Lower lobe of right lung (tissue), 2 donors: ENCODE results near the gene MREG. TPM values are rescaled to one million over a fixed set of nuclear protein-coding genes. Genes with fewer than 3 reads are reported as not detected.

Experiments used
- ATAC-seq, 2 donors: fragments of 200-7000 bp; cut with Tn5 transposase; one replicate each; pipeline ENCODE4 v1.9.1; 2020 to 2022; ENCODE audit warnings: mild to moderate bottlenecking in 2 of 2, moderate library complexity in 2 of 2
- DNase-seq: peaks from one replicate; pipeline ENCODE4 v3.0.0-alpha.2; 2020
- H3K27ac ChIP-seq: fragments of 200-600 bp; one replicate; pipeline ENCODE4 v1.8.0; 2022
- H3K27me3 ChIP-seq: fragments of 200-600 bp; one replicate; pipeline ENCODE4 v1.8.0; 2022; ENCODE audit warnings: low read depth
- H3K36me3 ChIP-seq: fragments of 200-600 bp; one replicate; pipeline ENCODE4 v1.8.0; 2022; ENCODE audit warnings: mild to moderate bottlenecking
- H3K4me1 ChIP-seq: fragments of 200-600 bp; one replicate; pipeline ENCODE4 v1.8.0; 2022
- H3K4me3 ChIP-seq: fragments of 200-600 bp; one replicate; pipeline ENCODE4 v1.8.0; 2022; ENCODE audit warnings: mild to moderate bottlenecking
- H3K9me3 ChIP-seq: fragments of 200-600 bp; one replicate; pipeline ENCODE4 v1.8.0; 2022
- CTCF ChIP-seq: fragments of 200-600 bp; IDR thresholded peaks from one replicate; pipeline ENCODE4 v1.8.0; 2022; ENCODE audit warnings: antibody characterized with exemption, mild to moderate bottlenecking
- intact Hi-C: fragments of 100-400 bp; cut with DNase I; formaldehyde crosslinking; loops from one replicate; pipeline ENCODE4 v1.11.0; 2022
- total RNA-seq: library from RNA; stranded (reverse); fragmentation: NEBNext Ultra II Directional; extraction: Animal tissue kit (Norgen Biotek cat#: 25700); gene quantifications from one replicate; pipeline ENCODE4 v1.2.1, GENCODE V29; 2021
- donor health status: DM: no; HTN: yes; CAD: no; lungs with severe emphysema.

The MREG gene
- total RNA-seq, 1 donor from 2014 or later, result 12.7 TPM

DNA sequence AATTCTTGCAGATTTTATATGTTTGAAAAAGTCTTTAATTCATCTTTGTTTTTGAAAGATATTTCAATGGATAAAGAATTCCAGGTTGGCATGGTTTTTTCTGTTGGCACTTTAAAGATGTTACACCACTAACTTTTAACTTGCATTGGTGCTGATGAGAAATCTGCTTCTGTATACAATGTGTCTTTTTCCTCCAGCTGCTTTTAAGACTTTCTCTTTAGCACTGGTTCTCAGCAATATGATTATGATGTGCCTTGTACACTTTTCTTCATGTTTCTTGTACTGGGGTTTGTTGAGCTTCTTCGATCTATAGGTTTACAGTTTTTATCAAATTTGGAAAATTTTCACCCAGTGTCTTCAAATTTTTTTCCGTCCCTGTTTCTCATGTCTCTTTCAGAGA, 39.1 kb upstream of the MREG start:
- DNase-seq (no peak), ATAC-seq (no peak)
- H3K4me3 ChIP-seq, result no peak overlapping the region
- intact Hi-C loops, result no loop called here
- H3K9me3 ChIP-seq, result no peaks in the 10 kb centered on the region
- H3K27ac ChIP-seq, result no peak overlapping the region
- H3K36me3 ChIP-seq, result peaks cover 14% of the 10 kb centered on the region
- TF ChIP-seq CTCF, result no peak
- no peaks in the 10 kb centered on the region for H3K27me3 ChIP-seq
- no peaks in the 10 kb centered on the region for H3K4me1 ChIP-seq

GRCh38 chr2:216051350-216051749, 38.0 kb upstream of the MREG start:
- peaks cover 24% of the 10 kb centered on the region for H3K36me3 ChIP-seq
- H3K4me1 ChIP-seq, result no peaks in the 10 kb centered on the region
- no peak overlapping the region for H3K27ac ChIP-seq
- H3K27me3 ChIP-seq, result no peaks in the 10 kb centered on the region
- H3K9me3 ChIP-seq, result no peaks in the 10 kb centered on the region
- no peak for DNase-seq
- intact Hi-C loops, result no loop called here
- no peak overlapping the region for H3K4me3 ChIP-seq
- no peak for TF ChIP-seq CTCF
- ATAC-seq, result no peak

DNA sequence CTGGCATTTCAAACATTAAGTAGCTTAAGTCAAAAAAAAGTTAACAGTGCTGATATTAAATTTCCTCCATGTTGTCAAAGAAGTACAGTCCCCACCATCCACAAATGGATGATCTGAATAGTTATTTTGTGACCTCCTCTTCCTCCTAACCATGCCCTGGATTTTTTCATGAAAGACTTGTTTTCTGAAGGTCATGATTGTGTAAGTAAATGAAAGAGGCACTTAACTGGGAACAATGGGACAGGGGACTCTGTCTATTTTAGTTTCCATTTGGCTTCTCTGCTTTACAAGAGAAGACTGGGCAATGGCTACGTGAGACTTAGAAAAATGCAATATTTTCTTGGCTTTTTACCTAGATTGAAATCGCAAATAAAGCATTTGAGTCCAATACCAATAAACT, 36.1 kb upstream of the MREG start:
- Histone ChIP-seq H3K9me3 (no peaks in the 10 kb centered on the region), H3K4me3 (no peak overlapping the region), H3K27me3 (no peaks in the 10 kb centered on the region), H3K4me1 (no peaks in the 10 kb centered on the region), H3K27ac (no peak overlapping the region), H3K36me3 (peaks cover 28% of the 10 kb centered on the region)
- TF ChIP-seq CTCF, result no peak
- no peak for ATAC-seq
- intact Hi-C loops, result no loop called here
- no peak for DNase-seq

GRCh38 chr2:216047397-216047796, 34.0 kb upstream of the MREG start:
- Histone ChIP-seq H3K36me3 (peaks cover 42% of the 10 kb centered on the region), H3K4me1 (no peaks in the 10 kb centered on the region), H3K27me3 (no peaks in the 10 kb centered on the region), H3K27ac (no peak overlapping the region), H3K9me3 (no peaks in the 10 kb centered on the region), H3K4me3 (no peak overlapping the region)
- no peak for DNase-seq
- TF ChIP-seq CTCF, result no peak
- intact Hi-C loops, result no loop called here
- no peak for ATAC-seq

- no peak for TF ChIP-seq CTCF
- intact Hi-C loops, result no loop called here
- H3K9me3 ChIP-seq, result no peaks in the 10 kb centered on the region
- ATAC-seq, result no peak
- H3K27me3 ChIP-seq, result no peaks in the 10 kb centered on the region
- H3K4me1 ChIP-seq, result no peaks in the 10 kb centered on the region
- H3K27ac ChIP-seq, result no peak overlapping the region
- H3K4me3 ChIP-seq, result no peak overlapping the region
- H3K36me3 ChIP-seq, result peaks cover 64% of the 10 kb centered on the region
- no peak for DNase-seq
Measured at GRCh38 chr2:216044883-216045486, 31.6 kb upstream of the MREG start.
